Tibial nerve (tissue), 4 donors: ENCODE data around the gene PDE1C. TPM values are rescaled to one million over a fixed set of nuclear protein-coding genes. Genes with fewer than 3 reads are reported as not detected.

Experiments
- DNase-seq, 2 donors: peaks; one replicate each; pipeline ENCODE4 v3.0.0-alpha.2; 2019; ENCODE audit warnings: low spot score in 2 of 2
- H3K27ac ChIP-seq, 4 donors: fragments of 200-600 bp; sonication (generic) in 3 of 4; one replicate each; pipeline ENCODE4 v1.5.1; 2017 to 2019; ENCODE audit warnings: mild to moderate bottlenecking in 1 of 4
- H3K27me3 ChIP-seq, 2 donors: fragments of 200-600 bp; sonication (generic) in 1 of 2; one replicate each; pipeline versions ENCODE4 v1.5.1 to v1.6.0; 2017 to 2019
- H3K36me3 ChIP-seq, 3 donors: fragments of 200-600 bp; sonication (generic); one replicate each; pipeline ENCODE4 v1.5.1; 2018 to 2019
- H3K4me1 ChIP-seq, 4 donors: fragments of 200-600 bp; sonication (generic) in 3 of 4; one replicate each; pipeline ENCODE4 v1.5.1; 2017 to 2019
- H3K4me3 ChIP-seq, 4 donors: fragments of 200-600 bp; sonication (generic) in 3 of 4; one replicate each; pipeline ENCODE4 v1.5.1; 2017 to 2019; ENCODE audit warnings: mild to moderate bottlenecking in 1 of 4, moderate library complexity in 1 of 4
- H3K9me3 ChIP-seq, 4 donors: fragments of 200-600 bp; sonication (generic) in 3 of 4; one replicate each; pipeline ENCODE4 v1.5.1; 2017 to 2019
- CTCF ChIP-seq, 5 experiments: fragments of 200-600 bp in 3 of 5; fragments of 450-650 bp in 2 of 5; sonication (generic) in 3 of 5; IDR thresholded peaks; one replicate each; pipeline ENCODE4 v1.5.1; 2016 to 2019; ENCODE audit warnings: antibody characterized with exemption in 5 of 5, mild to moderate bottlenecking in 3 of 5, moderate library complexity in 2 of 5
- EP300 ChIP-seq, 2 donors: sonication (generic); formaldehyde crosslinking; IDR thresholded peaks; one replicate each; pipeline ENCODE4 v1.6.1; 2017; ENCODE audit warnings: antibody characterized with exemption in 2 of 2, mild to moderate bottlenecking in 1 of 2
- POLR2A ChIP-seq, 2 donors: fragments of 450-650 bp; IDR thresholded peaks; one replicate each; pipeline ENCODE4 v1.6.1; 2017; ENCODE audit warnings: antibody characterized with exemption in 2 of 2, mild to moderate bottlenecking in 2 of 2, moderate library complexity in 2 of 2
- WGBS, 2 donors: methylation state at CpG; one replicate each; pipeline ENCODE4 v1.1.5; 2018; 5-methylcytosine and 5-hydroxymethylcytosine counted together
- total RNA-seq, 4 donors: library from RNA; depleted of rRNA; stranded (reverse); fragments of >200 nt; gene quantifications; one replicate each; pipeline ENCODE4 v1.1.0, GENCODE V29; 2016

PDE1C gene
- total RNA-seq, 4 donors from 2014 or later: 10.6 to 31.8 (median 20.7) TPM

- no peaks in the 10 kb centered on the region for H3K4me1 ChIP-seq
- H3K27me3 ChIP-seq: no peaks in the 10 kb centered on the region
- H3K36me3 ChIP-seq: no peaks in the 10 kb centered on the region
- WGBS, 2 donors: 94 to 95% methylated on average over 3 of the region's 3 CpGs
- TF ChIP-seq POLR2A (IDR thresholded peaks at IDR 0.05) (no peak), CTCF (IDR thresholded peaks at IDR 0.05) (no peak), EP300 (IDR thresholded peaks at IDR 0.05) (no peak)
- no peaks in the 10 kb centered on the region for H3K9me3 ChIP-seq
- DNase-seq: no peak
- no peak overlapping the region for H3K4me3 ChIP-seq
- no peak overlapping the region for H3K27ac ChIP-seq
These were observed 78.8 kb downstream of the PDE1C start for GRCh38 chr7:31991406-31991805.

- TF ChIP-seq EP300 (IDR thresholded peaks at IDR 0.05): no peak
- TF ChIP-seq CTCF (IDR thresholded peaks at IDR 0.05): no peak
- no peak for TF ChIP-seq POLR2A (IDR thresholded peaks at IDR 0.05)
- no peak overlapping the region for H3K4me3 ChIP-seq
- no peak overlapping the region for H3K27ac ChIP-seq
- H3K4me1 ChIP-seq: peaks cover 0 to 3% (median 0%) of the 10 kb centered on the region in 4 donors
- no peaks in the 10 kb centered on the region for H3K27me3 ChIP-seq
- no peaks in the 10 kb centered on the region for H3K9me3 ChIP-seq
- no peak for DNase-seq
- WGBS, 2 donors: 62 to 63% methylated on average over 5 of the region's 5 CpGs
- no peaks in the 10 kb centered on the region for H3K36me3 ChIP-seq
These were observed 83.2 kb downstream of the PDE1C start for GRCh38 chr7:31986878-31987518.

- 60 to 69% methylated on average over 1 of the region's 1 CpG for WGBS, 2 donors
- no peak overlapping the region for H3K27ac ChIP-seq
- no peaks in the 10 kb centered on the region for H3K27me3 ChIP-seq
- no peaks in the 10 kb centered on the region for H3K9me3 ChIP-seq
- H3K4me1 ChIP-seq: peaks cover 0 to 3% (median 0%) of the 10 kb centered on the region in 4 donors
- DNase-seq: no peak
- peaks cover 0 to under 1% (median 0%) of the 10 kb centered on the region in 3 donors for H3K36me3 ChIP-seq
- TF ChIP-seq EP300 (IDR thresholded peaks at IDR 0.05) (no peak), POLR2A (IDR thresholded peaks at IDR 0.05) (no peak)
- no peak overlapping the region for H3K4me3 ChIP-seq
These were observed 87.2 kb downstream of the PDE1C start for GRCh38 chr7:31982962-31983361.

- WGBS, 2 donors: 74 to 75% methylated on average over 6 of the region's 6 CpGs
- H3K36me3 ChIP-seq: peaks cover 0 to 5% (median 0%) of the 10 kb centered on the region in 3 donors
- peaks cover 0 to 3% (median 0%) of the 10 kb centered on the region in 4 donors for H3K4me1 ChIP-seq
- no peak for DNase-seq
- peaks cover 0 to 9% (median 0%) of the 10 kb centered on the region in 4 donors for H3K9me3 ChIP-seq
- no peak overlapping the region for H3K4me3 ChIP-seq
- TF ChIP-seq CTCF (IDR thresholded peaks at IDR 0.05) (no peak), POLR2A (IDR thresholded peaks at IDR 0.05) (no peak), EP300 (IDR thresholded peaks at IDR 0.05) (no peak)
- H3K27ac ChIP-seq: no peak overlapping the region
- H3K27me3 ChIP-seq: no peaks in the 10 kb centered on the region
These were observed 88.3 kb downstream of the PDE1C start for GRCh38 chr7:31981874-31982390.

- Histone ChIP-seq H3K36me3 (peaks cover 0 to 5% (median 0%) of the 10 kb centered on the region in 3 donors), H3K27ac (no peak overlapping the region), H3K9me3 (peaks cover 0 to 13% (median 0%) of the 10 kb centered on the region in 4 donors), H3K4me3 (no peak overlapping the region), H3K4me1 (peaks cover 0 to 3% (median 0%) of the 10 kb centered on the region in 4 donors), H3K27me3 (no peaks in the 10 kb centered on the region)
- TF ChIP-seq POLR2A (IDR thresholded peaks at IDR 0.05): no peak
- no peak for TF ChIP-seq EP300 (IDR thresholded peaks at IDR 0.05)
- no peak for TF ChIP-seq CTCF (IDR thresholded peaks at IDR 0.05)
- no peak for DNase-seq
- WGBS, 2 donors: 92 to 97% methylated on average over 1 of the region's 1 CpG
These were observed 90.4 kb downstream of the PDE1C start for GRCh38 chr7:31979690-31980330.
